Neutrophil (primary cell): ENCODE data around the gene TMCC1.

ENCODE experiments used
- H3K27ac ChIP-seq: fragments of 200-600 bp; sonication (generic); 2 replicates; pipeline ENCODE4 v1.5.1; 2016; ENCODE audit warnings: mild to moderate bottlenecking, moderate library complexity
- H3K27me3 ChIP-seq: fragments of 200-600 bp; sonication (generic); 2 replicates; pipeline ENCODE4 v1.6.0; 2016; ENCODE audit warnings: mild to moderate bottlenecking
- H3K36me3 ChIP-seq: fragments of 200-600 bp; sonication (generic); 2 replicates; pipeline ENCODE4 v1.5.1; 2017
- H3K4me1 ChIP-seq, 2 experiments: fragments of 200-600 bp in 1 of 2; sonication (generic) in 1 of 2; 1 replicate in 1 of 2; 2 replicates in 1 of 2; pipeline versions ENCODE4 v1.5.1 to v1.6.1; 2013 to 2016; ENCODE audit warnings: low read depth in 1 of 2, low read length in 1 of 2, mild to moderate bottlenecking in 1 of 2, moderate library complexity in 1 of 2; ENCODE audit not compliant: control insufficient read depth in 1 of 2, insufficient read depth in 1 of 2
- H3K4me3 ChIP-seq, 2 experiments: fragments of 200-600 bp in 1 of 2; sonication (generic) in 1 of 2; 1 replicate in 1 of 2; 2 replicates in 1 of 2; pipeline ENCODE4 v1.5.1; 2013 to 2016; ENCODE audit warnings: low read depth in 1 of 2, low read length in 1 of 2, mild to moderate bottlenecking in 1 of 2, moderate library complexity in 1 of 2
- H3K9me3 ChIP-seq: fragments of 200-600 bp; sonication (generic); 2 replicates; pipeline ENCODE4 v1.5.1; 2016
- CTCF ChIP-seq: fragments of 200-600 bp; sonication (generic); IDR thresholded peaks from 2 replicates; pipeline ENCODE4 v1.5.1; 2016; ENCODE audit warnings: antibody characterized with exemption

Gene TMCC1

DNA sequence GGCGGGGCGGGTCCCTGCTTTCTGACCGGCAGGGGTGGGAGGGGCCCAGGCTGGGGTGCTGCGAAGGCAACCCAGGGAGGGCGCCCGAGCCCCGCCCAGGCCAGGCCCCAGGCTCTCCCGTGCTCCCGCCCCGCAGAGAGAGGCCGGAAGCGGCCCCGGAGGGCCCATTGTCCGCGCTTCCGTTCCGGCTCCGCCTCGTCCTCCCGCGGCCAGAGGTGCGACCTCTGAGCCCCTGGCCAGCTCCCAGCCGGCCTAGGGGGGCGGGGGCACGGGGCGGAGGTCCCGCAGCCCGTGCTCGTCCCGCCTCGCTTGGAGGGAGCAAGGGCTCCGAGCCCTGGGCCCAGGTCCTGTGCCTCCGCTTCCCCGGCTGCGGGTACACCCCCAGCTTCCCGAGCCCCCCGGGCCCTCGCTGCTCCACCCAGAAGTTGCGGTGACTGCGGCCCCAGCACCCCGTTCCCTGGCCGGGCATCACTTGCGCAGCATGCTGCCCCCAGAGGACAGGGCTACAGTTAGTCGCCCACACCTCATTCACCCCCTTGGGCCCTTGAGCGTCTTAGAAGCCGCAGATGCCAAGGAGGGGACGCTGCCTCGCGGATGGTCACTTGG, 266.7 kb downstream of the TMCC1 start:
- H3K4me1 ChIP-seq: peaks cover 24 to 25% of the 10 kb centered on the region in 2 experiments
- peak overlapping the region; percentile 74 to 75 for H3K4me3 ChIP-seq
- peak overlapping the region; percentile 48 for H3K27ac ChIP-seq
- H3K36me3 ChIP-seq: no peaks in the 10 kb centered on the region
- peaks cover 29% of the 10 kb centered on the region for H3K27me3 ChIP-seq
- no peak for TF ChIP-seq CTCF
- H3K9me3 ChIP-seq: no peaks in the 10 kb centered on the region

- H3K27ac ChIP-seq: no peak overlapping the region
- no peaks in the 10 kb centered on the region for H3K9me3 ChIP-seq
- H3K4me3 ChIP-seq: no peak overlapping the region
- peaks cover 29% of the 10 kb centered on the region for H3K27me3 ChIP-seq
- peaks cover 24 to 25% of the 10 kb centered on the region in 2 experiments for H3K4me1 ChIP-seq
- H3K36me3 ChIP-seq: no peaks in the 10 kb centered on the region
- TF ChIP-seq CTCF: no peak
These were observed 268.2 kb downstream of the TMCC1 start for GRCh38 chr3:129625072-129625874.

GRCh38 chr3:129624347-129625071, 269.0 kb downstream of the TMCC1 start:
- Histone ChIP-seq H3K4me1 (peaks cover 24 to 25% of the 10 kb centered on the region in 2 experiments), H3K36me3 (no peaks in the 10 kb centered on the region), H3K9me3 (no peaks in the 10 kb centered on the region), H3K27me3 (peaks cover 35% of the 10 kb centered on the region), H3K4me3 (no peak overlapping the region), H3K27ac (no peak overlapping the region)
- TF ChIP-seq CTCF: no peak

- Histone ChIP-seq H3K4me1 (peaks cover 25 to 30% of the 10 kb centered on the region in 2 experiments), H3K27ac (no peak overlapping the region), H3K9me3 (no peaks in the 10 kb centered on the region)
These were observed 269.9 kb downstream of the TMCC1 start for GRCh38 chr3:129623447-129624118.

More at GRCh38 chr3:129623447-129624118, 269.9 kb downstream of the TMCC1 start:
- H3K27me3 ChIP-seq: peaks cover 37% of the 10 kb centered on the region
- H3K36me3 ChIP-seq: no peaks in the 10 kb centered on the region
- H3K4me3 ChIP-seq: no peak overlapping the region
- no peak for TF ChIP-seq CTCF
